GM12878 (cell line): Measurements from ENCODE around the gene CCN5. TPM values are rescaled to one million over a fixed set of nuclear protein-coding genes. Genes with fewer than 3 reads are reported as not detected.

Experiments used
- ATAC-seq: fragments of 200-7000 bp; cut with Tn5 transposase; 3 replicates; pipeline ENCODE4 v1.9.1; 2020; ENCODE audit warnings: mild to moderate bottlenecking, moderate library complexity
- BruUV-seq: library from RNA; stranded (reverse); fragments of 400-500 nt; replicated peaks from 2 replicates; lab custom pipeline; 2021; lab: Mats Ljungman, UMichigan
- CTCF ChIA-PET: fragments of 300-600 bp; sonication (Branson Sonifier 250); formaldehyde crosslinking; extraction: SDS; loops from one replicate; lab custom pipeline; 2021; ENCODE audit warnings: inconsistent platforms; lab: Yijun Ruan, JAX
- POLR2A ChIA-PET: fragments of 350-600 bp; formaldehyde crosslinking; extraction: SDS; loops from one replicate; lab custom pipeline; 2021; ENCODE audit warnings: inconsistent platforms; lab: Charles Lee
- RAD21 ChIA-PET: fragments of 300-600 bp; sonication (Branson Sonifier 250); formaldehyde crosslinking; loops from one replicate; lab custom pipeline; 2023; ENCODE audit warnings: antibody characterized with exemption; ENCODE audit not compliant: unreplicated experiment; lab: Charles Lee
- SMC1A ChIA-PET: fragments of 300-600 bp; sonication (Branson Sonifier 250); formaldehyde crosslinking; loops from one replicate; lab custom pipeline; 2023; ENCODE audit not compliant: unreplicated experiment, uncharacterized antibody; lab: Charles Lee
- DNase-seq: peaks from one replicate; pipeline ENCODE4 v3.0.0-alpha.2; 2011; ENCODE audit warnings: low read depth, low spot score
- FAIRE-seq: peaks from 3 replicates; lab custom pipeline; 2011; peaks lifted over from hg19 to GRCh38; lab: Jason Lieb, UNC
- H2AFZ ChIP-seq: 2 replicates; pipeline ENCODE4 v1.6.0; 2011; ENCODE audit warnings: low read depth, low read length, control low read depth; ENCODE audit not compliant: control insufficient read depth
- H3K27ac ChIP-seq: 2 replicates; pipeline ENCODE4 v1.5.1; 2011; ENCODE audit warnings: control low read depth; ENCODE audit not compliant: control insufficient read depth, insufficient read depth
- H3K27me3 ChIP-seq, 2 experiments: replicated peaks in 1 of 2; 2 replicates each; pipeline versions ENCODE4 v1.6.0 to v1.6.1; 2011; ENCODE audit warnings: low read length in 1 of 2; ENCODE audit not compliant: control insufficient read depth in 2 of 2, insufficient read depth in 2 of 2
- H3K36me3 ChIP-seq, 2 experiments: 2 replicates each; pipeline ENCODE4 v1.5.1; 2011; ENCODE audit warnings: low read length in 1 of 2; ENCODE audit not compliant: control insufficient read depth in 2 of 2, insufficient read depth in 2 of 2
- H3K4me1 ChIP-seq: 2 replicates; pipeline ENCODE4 v1.6.1; 2011; ENCODE audit warnings: mild to moderate bottlenecking, low read length, moderate library complexity, mixed read lengths; ENCODE audit not compliant: control insufficient read depth, insufficient read depth
- H3K4me2 ChIP-seq: 2 replicates; pipeline ENCODE4 v1.6.0; 2011; ENCODE audit warnings: control low read depth; ENCODE audit not compliant: control insufficient read depth, insufficient read depth
- H3K4me3 ChIP-seq: fragments of 200-600 bp; sonication (generic); 2 replicates; pipeline ENCODE4 v1.5.1; 2016
- H3K79me2 ChIP-seq: 2 replicates; pipeline ENCODE4 v1.6.0; 2011; ENCODE audit warnings: low read length; ENCODE audit not compliant: control insufficient read depth, insufficient read depth
- H3K9ac ChIP-seq: 2 replicates; pipeline ENCODE4 v1.8.0; 2011; ENCODE audit warnings: low read length, control low read depth, mixed read lengths; ENCODE audit not compliant: control insufficient read depth, insufficient read depth
- H3K9me3 ChIP-seq: replicated peaks from 3 replicates; pipeline ENCODE4 v1.5.1; 2011; ENCODE audit warnings: mild to moderate bottlenecking, low read length; ENCODE audit not compliant: control insufficient read depth, insufficient read depth
- H4K20me1 ChIP-seq: 2 replicates; pipeline ENCODE4 v1.6.0; 2011; ENCODE audit not compliant: control insufficient read depth, insufficient read depth
- CHD2 ChIP-seq: IDR thresholded peaks from 2 replicates; pipeline ENCODE4 v1.6.1; 2011; ENCODE audit warnings: low read depth, low read length, improper control_type of control experiment, borderline replicate concordance
- CREB1 ChIP-seq: IDR thresholded peaks from 2 replicates; pipeline ENCODE4 v1.6.1; 2012; ENCODE audit warnings: low read depth, mild to moderate bottlenecking, inconsistent platforms
- NRF1 ChIP-seq: conservative IDR thresholded peaks from 2 replicates; pipeline ENCODE4 v1.6.1; 2011; ENCODE audit warnings: mild to moderate bottlenecking, low read depth, low read length, improper control_type of control experiment
- PKNOX1 ChIP-seq: fragments of 450-650 bp; IDR thresholded peaks from 2 replicates; pipeline ENCODE4 v1.6.1; 2016; ENCODE audit warnings: mild to moderate bottlenecking
- SP1 ChIP-seq: IDR thresholded peaks from one replicate; pipeline ENCODE4 v1.6.1; 2011; ENCODE audit warnings: low read depth, low read length
- TARDBP ChIP-seq: IDR thresholded peaks from 2 replicates; pipeline ENCODE4 v1.6.1; 2016; ENCODE audit warnings: borderline replicate concordance
- TCF12 ChIP-seq: IDR thresholded peaks from 2 replicates; pipeline ENCODE4 v1.6.1; 2011; ENCODE audit warnings: low read depth, mild to moderate bottlenecking, low read length
- ZBED1 ChIP-seq: IDR thresholded peaks from 2 replicates; pipeline ENCODE4 v1.6.1; 2016; ENCODE audit warnings: borderline replicate concordance
- ZNF274 ChIP-seq: IDR thresholded peaks from one replicate; pipeline ENCODE4 v1.8.0; 2011; ENCODE audit not compliant: insufficient read length, insufficient read depth
- ZNF384 ChIP-seq: IDR thresholded peaks from 2 replicates; pipeline ENCODE4 v1.6.1; 2012; ENCODE audit warnings: low read depth, mild to moderate bottlenecking, low read length, improper control_type of control experiment, borderline replicate concordance
- ZSCAN29 ChIP-seq: fragments of 450-650 bp; IDR thresholded peaks from 2 replicates; pipeline ENCODE4 v1.6.1; 2017; ENCODE audit warnings: mild to moderate bottlenecking, moderate library complexity
- WGBS: methylation state at CpG from one replicate; pipeline ENCODE4 v1.1.6; 2016; ENCODE audit warnings: low lambda C conversion rate; ENCODE audit not compliant: insufficient replicate concordance, insufficient coverage; ENCODE audit errors: missing lambda C conversion rate; 5-methylcytosine and 5-hydroxymethylcytosine counted together
- in situ Hi-C: fragments of 300-500 bp; cut with MboI; formaldehyde crosslinking; loops from 9 replicates; pipeline ENCODE4 v1.14.3; 2018; ENCODE audit warnings: mixed read lengths
- intact Hi-C: fragments of 100-400 bp; cut with micrococcal nuclease; formaldehyde crosslinking; loops from one replicate; pipeline ENCODE4 v1.14.2; 2022; ENCODE audit not compliant: unreplicated experiment
- polyA plus RNA-seq, 11 experiments: library from polyadenylated mRNA; depleted of rRNA in 4 of 11; unstranded in 6 of 11; stranded (reverse) in 5 of 11; fragments of >200 nt; fragmentation: Nextera tagmentation in 4 of 11; fragmentation: Illumina TruSeq in 1 of 11; extraction: Ambion mirVana in 4 of 11; extraction: Trizol in 1 of 11; gene quantifications; 1 replicate in 1 of 11; 2 replicates in 10 of 11; pipeline versions ENCODE4 v1.2.1 to v1.2.3, GENCODE V29; 2011 to 2016; ENCODE audit warnings: inconsistent platforms in 2 of 11, missing spikeins in 2 of 11, low read depth in 1 of 11
- total RNA-seq, 4 experiments: library from RNA; depleted of rRNA in 3 of 4; stranded (reverse); fragments of >200 nt in 3 of 4; fragmentation: Illumina TruSeq in 1 of 4; extraction: Trizol in 1 of 4; gene quantifications; 2 replicates each; pipeline versions ENCODE4 v1.2.1 to v1.2.3, GENCODE V29; 2013 to 2021
- TF ChIP-seq, protein P1 (sequence below): IDR thresholded peaks from 2 replicates; pipeline ENCODE4 v1.6.1; 2012; ENCODE audit warnings: low read depth, low read length, improper control_type of control experiment

The CCN5 gene
- total and polyA plus RNA-seq, 10 of the 15 experiments (the other 5 are each of a cell fraction or from before 2014, with no cell fraction given) = 0.14 to 0.15 TPM; not detected in 8

- WGBS = 44% methylated on average over 11 of the region's 11 CpGs
- DNase-seq (no peak), FAIRE-seq (no peak), ATAC-seq (no peak)
- Histone ChIP-seq H3K27me3 (peaks cover 0 to 1% of the 10 kb centered on the region in 2 experiments; a peak in 2 of 4 replicates), H4K20me1 (no peaks in the 10 kb centered on the region), H3K36me3 (no peaks in the 10 kb centered on the region), H2AFZ (no peak overlapping the region), H3K4me1 (no peaks in the 10 kb centered on the region), H3K9ac (no peak overlapping the region), H3K27ac (no peak overlapping the region), H3K9me3 (no peaks in the 10 kb centered on the region), H3K79me2 (no peaks in the 10 kb centered on the region), H3K4me2 (no peak overlapping the region), H3K4me3 (no peak overlapping the region)
- ChIA-PET SMC1A (interaction anchor here (1.2 kb wide), 1 partner anchor 18 kb away, joined by 3 read pairs; no protein-coding TSS in a partner anchor), POLR2A (interaction anchor here (0.7 kb wide), 1 partner anchor 119 kb away, joined by 5 read pairs; no protein-coding TSS in a partner anchor), CTCF (interaction anchor here (1.3 to 1.6 kb wide), 2 partner anchors 11 to 26 kb away, joined by 4 to 8 read pairs; no protein-coding TSS in a partner anchor)
- intact Hi-C loops = no loop called here
- no TSS peak for BruUV-seq
- TF ChIP-seq, protein P1, sequence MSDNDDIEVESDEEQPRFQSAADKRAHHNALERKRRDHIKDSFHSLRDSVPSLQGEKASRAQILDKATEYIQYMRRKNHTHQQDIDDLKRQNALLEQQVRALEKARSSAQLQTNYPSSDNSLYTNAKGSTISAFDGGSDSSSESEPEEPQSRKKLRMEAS = no peak
- TF ChIP-seq SP1 (no peak), ZBED1 (no peak), PKNOX1 (no peak), ZSCAN29 (no peak), ZNF384 (no peak), CHD2 (no peak), CREB1 (no peak), ZNF274 (no peak), TCF12 (no peak), NRF1 (no peak), TARDBP (no peak)
- TF ChIP-seq, all 136 proteins: peak for 0
- in situ Hi-C loops = no loop called here
- RAD21 ChIA-PET = no interaction called here
Measured at GRCh38 chr20:44720997-44721784, 6.0 kb downstream of the CCN5 start.
